ENCODE measurements around the gene FAM72C. TPM values are rescaled to one million over a fixed set of nuclear protein-coding genes. Genes with fewer than 3 reads are reported as not detected.
"Not testable (repeated sequence)": the region's sequence is repeated elsewhere in the genome, so short reads cannot be mapped to it uniquely, and the experiment has no call there.

The FAM72C gene
- total and polyA plus RNA-seq, 5 experiments from 2014 or later: not detected

DNA sequence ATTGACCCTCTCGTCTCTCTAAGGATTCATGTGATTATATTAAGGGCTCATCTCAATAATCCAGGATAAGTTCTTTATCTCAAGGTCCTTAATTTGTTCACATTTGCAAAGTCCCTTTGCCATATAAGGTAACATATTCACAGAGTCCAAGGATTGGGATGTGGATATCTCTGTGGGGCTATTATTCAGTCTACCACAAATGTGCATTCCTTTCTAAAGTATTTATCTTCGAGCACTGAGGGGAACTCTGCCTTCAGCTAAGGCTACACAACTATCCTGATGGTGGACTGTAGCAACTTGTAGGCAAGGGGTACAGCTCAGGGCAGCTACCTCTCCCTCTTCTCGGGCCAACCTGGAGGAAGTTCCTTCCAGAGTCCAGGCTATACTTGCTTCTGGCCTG, 53.2 kb downstream of the FAM72C start:
- H3K4me1 Mint-ChIP-seq, H3K27ac Mint-ChIP-seq, H3K4me3 Mint-ChIP-seq, H3K36me3 Mint-ChIP-seq, H3K27me3 Mint-ChIP-seq, POLR2A ChIA-PET, ATAC-seq, DNase-seq, H3K9me3 Mint-ChIP-seq: not testable (repeated sequence)

DNA sequence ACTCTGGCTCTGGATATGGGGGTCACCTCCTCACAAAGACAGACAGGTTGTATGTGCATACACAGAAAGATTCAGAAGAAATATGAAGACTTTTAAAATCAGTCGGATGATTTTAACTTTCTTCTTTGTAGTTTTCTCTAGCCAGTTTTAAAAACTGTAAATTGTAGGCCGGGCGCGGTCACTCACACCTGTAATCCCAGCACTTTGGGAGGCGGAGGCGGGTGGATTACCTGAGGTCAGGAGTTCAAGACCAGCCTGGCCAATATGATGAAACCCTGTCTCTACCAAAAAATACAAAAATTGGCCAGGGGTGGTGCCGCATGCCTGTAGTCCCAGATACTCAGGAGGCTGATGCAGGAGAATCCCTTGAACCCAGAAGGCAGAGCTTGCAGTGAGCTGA, 58.1 kb downstream of the FAM72C start:
- POLR2A ChIA-PET, H3K4me3 Mint-ChIP-seq, H3K4me1 Mint-ChIP-seq, H3K27ac Mint-ChIP-seq, H3K27me3 Mint-ChIP-seq, DNase-seq, H3K36me3 Mint-ChIP-seq, H3K9me3 Mint-ChIP-seq, ATAC-seq: not testable (repeated sequence)

Measured in naive thymus-derived CD8-positive, alpha-beta T cell (primary cell).